NB4 (cell line): ENCODE results near the gene SND1.

Source experiments
- CTCF ChIP-seq: IDR thresholded peaks from one replicate; pipeline ENCODE4 v1.5.1; 2012; ENCODE audit warnings: low read depth, low read length
- MAX ChIP-seq: IDR thresholded peaks from 2 replicates; pipeline ENCODE4 v1.6.1; 2011; ENCODE audit warnings: low read depth, low read length
- POLR2A ChIP-seq: IDR thresholded peaks from 2 replicates; pipeline ENCODE4 v1.6.1; 2011; ENCODE audit warnings: mild to moderate bottlenecking; ENCODE audit not compliant: insufficient read length; ENCODE audit errors: extremely low read depth

GRCh38 chr7:128114806-128115205 is 462.8 kb downstream of the SND1 start:
- no peak for TF ChIP-seq CTCF
- no peak for TF ChIP-seq POLR2A
- TF ChIP-seq MAX = no peak
